GM20000 (cell line): Measurements from ENCODE around the gene RABL3.

ENCODE experiments used
- DNase-seq: peaks from one replicate; pipeline ENCODE4 v3.0.0; 2012; ENCODE audit warnings: low spot score
- CTCF ChIP-seq: IDR thresholded peaks from 2 replicates; pipeline ENCODE4 v1.5.1; 2012; ENCODE audit warnings: mild to moderate bottlenecking, control low read depth; ENCODE audit errors: extremely low read depth, missing control alignments

The RABL3 gene

GRCh38 chr3:120772081-120772480 lies 29.8 kb upstream of the RABL3 start:
- DNase-seq, result no peak
- no peak for TF ChIP-seq CTCF

GRCh38 chr3:120770891-120771290 lies 28.6 kb upstream of the RABL3 start:
- TF ChIP-seq CTCF, result no peak
- no peak for DNase-seq

GRCh38 chr3:120769436-120769835 lies 27.1 kb upstream of the RABL3 start:
- no peak for TF ChIP-seq CTCF
- no peak for DNase-seq

- DNase-seq, result no peak
- no peak for TF ChIP-seq CTCF
Observed at GRCh38 chr3:120767106-120767505, 24.8 kb upstream of the RABL3 start.

GRCh38 chr3:120766576-120766975 lies 24.3 kb upstream of the RABL3 start:
- no peak for DNase-seq
- TF ChIP-seq CTCF, result no peak

GRCh38 chr3:120765830-120766493 lies 23.6 kb upstream of the RABL3 start:
- no peak for DNase-seq
- TF ChIP-seq CTCF, result no peak

GRCh38 chr3:120764206-120764605 lies 21.9 kb upstream of the RABL3 start:
- no peak for DNase-seq
- no peak for TF ChIP-seq CTCF
